ENCODE data around the gene RB1. TPM values are rescaled to one million over a fixed set of nuclear protein-coding genes. Genes with fewer than 3 reads are reported as not detected.
A peak's percentile ranks its signal among the peaks of the same experiment; 100 is the strongest.

Gene RB1
- 22.3 and 35.4 TPM in 2 replicates for total RNA-seq

DNA sequence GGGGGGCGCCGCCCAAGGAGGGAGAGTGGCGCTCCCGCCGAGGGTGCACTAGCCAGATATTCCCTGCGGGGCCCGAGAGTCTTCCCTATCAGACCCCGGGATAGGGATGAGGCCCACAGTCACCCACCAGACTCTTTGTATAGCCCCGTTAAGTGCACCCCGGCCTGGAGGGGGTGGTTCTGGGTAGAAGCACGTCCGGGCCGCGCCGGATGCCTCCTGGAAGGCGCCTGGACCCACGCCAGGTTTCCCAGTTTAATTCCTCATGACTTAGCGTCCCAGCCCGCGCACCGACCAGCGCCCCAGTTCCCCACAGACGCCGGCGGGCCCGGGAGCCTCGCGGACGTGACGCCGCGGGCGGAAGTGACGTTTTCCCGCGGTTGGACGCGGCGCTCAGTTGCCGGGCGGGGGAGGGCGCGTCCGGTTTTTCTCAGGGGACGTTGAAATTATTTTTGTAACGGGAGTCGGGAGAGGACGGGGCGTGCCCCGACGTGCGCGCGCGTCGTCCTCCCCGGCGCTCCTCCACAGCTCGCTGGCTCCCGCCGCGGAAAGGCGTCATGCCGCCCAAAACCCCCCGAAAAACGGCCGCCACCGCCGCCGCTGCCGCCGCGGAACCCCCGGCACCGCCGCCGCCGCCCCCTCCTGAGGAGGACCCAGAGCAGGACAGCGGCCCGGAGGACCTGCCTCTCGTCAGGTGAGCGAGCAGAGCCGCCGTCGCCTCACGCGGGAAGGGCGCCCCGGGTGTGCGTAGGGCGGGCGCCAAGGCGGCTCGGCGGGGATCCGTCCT, at the start of gene RB1:
RB1 (plus strand) TSS at position 393 of the 784 bp plus-strand sequence; CDS start at position 555, 162 bp downstream.
- TF ChIP-seq, protein P1, sequence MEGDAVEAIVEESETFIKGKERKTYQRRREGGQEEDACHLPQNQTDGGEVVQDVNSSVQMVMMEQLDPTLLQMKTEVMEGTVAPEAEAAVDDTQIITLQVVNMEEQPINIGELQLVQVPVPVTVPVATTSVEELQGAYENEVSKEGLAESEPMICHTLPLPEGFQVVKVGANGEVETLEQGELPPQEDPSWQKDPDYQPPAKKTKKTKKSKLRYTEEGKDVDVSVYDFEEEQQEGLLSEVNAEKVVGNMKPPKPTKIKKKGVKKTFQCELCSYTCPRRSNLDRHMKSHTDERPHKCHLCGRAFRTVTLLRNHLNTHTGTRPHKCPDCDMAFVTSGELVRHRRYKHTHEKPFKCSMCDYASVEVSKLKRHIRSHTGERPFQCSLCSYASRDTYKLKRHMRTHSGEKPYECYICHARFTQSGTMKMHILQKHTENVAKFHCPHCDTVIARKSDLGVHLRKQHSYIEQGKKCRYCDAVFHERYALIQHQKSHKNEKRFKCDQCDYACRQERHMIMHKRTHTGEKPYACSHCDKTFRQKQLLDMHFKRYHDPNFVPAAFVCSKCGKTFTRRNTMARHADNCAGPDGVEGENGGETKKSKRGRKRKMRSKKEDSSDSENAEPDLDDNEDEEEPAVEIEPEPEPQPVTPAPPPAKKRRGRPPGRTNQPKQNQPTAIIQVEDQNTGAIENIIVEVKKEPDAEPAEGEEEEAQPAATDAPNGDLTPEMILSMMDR (conservative IDR thresholded peaks at IDR 0.05; ENCODE audit: low read depth, low read length) = no peak
- DNase-seq (ENCODE audit: low read depth) = no peak
- H3K4me3 ChIP-seq (ENCODE audit: low read depth, low read length) = peak within 1 kb of the TSS; percentile 92

DNA sequence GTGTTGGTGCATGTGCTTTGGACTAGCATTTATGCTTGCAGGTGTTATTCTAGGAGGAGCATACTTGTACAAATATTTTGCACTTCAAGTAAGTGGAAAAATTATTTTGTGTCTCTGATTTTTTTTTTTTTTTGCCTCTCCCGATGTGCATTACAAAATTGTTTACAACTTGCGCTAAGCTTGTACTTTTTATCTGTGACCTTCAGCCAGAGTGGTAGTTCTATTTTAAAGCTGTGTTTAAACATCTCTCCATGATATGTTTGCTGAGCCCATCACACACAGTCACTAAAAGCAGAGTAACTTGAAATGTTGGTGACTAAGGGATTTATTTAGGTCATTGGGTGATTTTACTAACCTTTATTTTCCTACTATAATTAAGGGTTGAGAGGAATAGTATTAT, 49.7 kb upstream of the RB1 start:
- H3K4me3 ChIP-seq (ENCODE audit: low read depth, low read length) = no peak overlapping the region
- DNase-seq (ENCODE audit: low read depth) = no peak
- TF ChIP-seq, protein P1 (conservative IDR thresholded peaks at IDR 0.05; ENCODE audit: low read depth, low read length) = no peak

DNA sequence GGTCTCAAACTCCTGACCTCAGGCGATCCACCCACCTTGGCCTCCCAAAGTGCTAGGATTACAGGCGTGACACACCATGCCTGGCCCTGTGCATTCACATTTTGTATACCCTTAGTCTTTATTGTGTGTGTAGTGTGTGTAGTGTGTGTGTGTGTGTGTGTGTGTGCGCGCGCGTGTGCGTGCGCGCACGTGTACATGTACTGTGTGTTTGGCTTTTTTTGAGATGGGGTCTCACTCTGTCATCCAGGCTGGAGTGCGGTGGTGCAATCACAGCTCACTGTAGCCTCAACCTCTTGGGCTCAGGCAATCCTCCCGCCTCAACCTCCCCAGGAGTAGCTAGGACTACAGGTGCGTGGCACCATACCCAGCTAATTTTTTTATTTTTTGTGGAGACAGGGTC, 48.5 kb upstream of the RB1 start:
- TF ChIP-seq, protein P1 (conservative IDR thresholded peaks at IDR 0.05; ENCODE audit: low read depth, low read length) = no peak
- H3K4me3 ChIP-seq (ENCODE audit: low read depth, low read length) = no peak overlapping the region
- no peak for DNase-seq (ENCODE audit: low read depth)

DNA sequence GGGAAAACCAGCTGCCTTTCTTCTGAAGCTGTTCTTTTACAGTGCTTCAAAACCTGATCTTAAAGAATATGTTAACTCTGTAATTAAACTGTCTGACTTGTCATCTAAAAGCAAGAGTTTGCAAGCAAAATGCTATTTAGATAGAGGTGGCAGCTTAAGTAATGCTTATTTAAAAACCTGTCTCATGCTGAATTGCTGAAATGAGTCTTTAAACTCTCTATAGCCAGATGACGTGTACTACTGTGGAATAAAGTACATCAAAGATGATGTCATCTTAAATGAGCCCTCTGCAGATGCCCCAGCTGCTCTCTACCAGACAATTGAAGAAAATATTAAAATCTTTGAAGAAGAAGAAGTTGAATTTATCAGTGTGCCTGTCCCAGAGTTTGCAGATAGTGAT, 47.6 kb upstream of the RB1 start:
- TF ChIP-seq, protein P1 (conservative IDR thresholded peaks at IDR 0.05; ENCODE audit: low read depth, low read length) = no peak
- H3K4me3 ChIP-seq (ENCODE audit: low read depth, low read length) = no peak overlapping the region
- no peak for DNase-seq (ENCODE audit: low read depth)

DNA sequence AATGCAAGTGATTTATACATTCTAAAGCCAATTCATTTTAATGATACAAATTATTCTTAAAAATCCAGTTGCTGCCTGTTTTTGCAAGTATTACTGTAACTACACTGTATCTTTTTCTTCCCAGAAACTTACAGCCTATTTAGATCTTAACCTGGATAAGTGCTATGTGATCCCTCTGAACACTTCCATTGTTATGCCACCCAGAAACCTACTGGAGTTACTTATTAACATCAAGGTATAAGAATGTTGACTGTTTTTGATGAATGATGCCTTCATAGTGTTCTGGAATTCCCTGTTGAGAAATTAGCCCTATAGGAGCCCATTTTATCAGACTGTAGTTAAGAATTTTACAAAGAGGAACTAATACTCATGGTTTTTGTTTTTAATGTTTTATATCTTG, 45.5 kb upstream of the RB1 start:
- TF ChIP-seq, protein P1 (conservative IDR thresholded peaks at IDR 0.05; ENCODE audit: low read depth, low read length) = no peak

DNA sequence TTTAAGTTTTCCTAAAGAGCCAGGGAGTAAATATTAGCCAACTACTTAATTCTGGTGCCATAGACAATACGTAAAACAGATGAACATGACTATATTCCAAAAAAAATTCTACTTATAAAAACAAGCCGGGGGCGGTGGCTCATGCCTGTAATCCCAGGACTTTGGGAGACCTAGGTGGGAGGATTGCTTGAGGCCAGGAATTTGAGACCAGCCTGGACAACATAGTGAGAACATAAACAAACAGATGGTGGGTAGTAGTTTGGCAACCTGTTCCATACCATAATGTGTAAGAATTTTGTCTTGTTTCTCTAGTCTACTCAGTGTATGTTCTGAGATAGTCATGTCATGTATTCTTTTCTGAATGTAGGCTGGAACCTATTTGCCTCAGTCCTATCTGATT, 45.1 kb upstream of the RB1 start:
- no peak overlapping the region for H3K4me3 ChIP-seq (ENCODE audit: low read depth, low read length)
- DNase-seq (ENCODE audit: low read depth) = no peak
- TF ChIP-seq, protein P1 (conservative IDR thresholded peaks at IDR 0.05; ENCODE audit: low read depth, low read length) = no peak

More for the DNA sequence above, 45.5 kb upstream of the RB1 start:
- H3K4me3 ChIP-seq (ENCODE audit: low read depth, low read length) = no peak overlapping the region
- DNase-seq (ENCODE audit: low read depth) = no peak

DNA sequence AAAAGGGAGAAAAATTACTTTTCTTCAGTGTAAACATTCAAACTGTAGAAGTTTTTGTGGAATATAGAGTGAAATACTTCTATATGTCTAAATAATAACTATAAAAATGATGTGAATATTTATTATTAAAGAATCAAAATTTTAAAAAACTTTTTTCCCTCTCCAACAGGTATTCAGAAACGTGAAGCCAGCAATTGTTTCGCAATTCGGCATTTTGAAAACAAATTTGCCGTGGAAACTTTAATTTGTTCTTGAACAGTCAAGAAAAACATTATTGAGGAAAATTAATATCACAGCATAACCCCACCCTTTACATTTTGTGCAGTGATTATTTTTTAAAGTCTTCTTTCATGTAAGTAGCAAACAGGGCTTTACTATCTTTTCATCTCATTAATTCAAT, 42.6 kb upstream of the RB1 start:
- no peak overlapping the region for H3K4me3 ChIP-seq (ENCODE audit: low read depth, low read length)
- TF ChIP-seq, protein P1 (conservative IDR thresholded peaks at IDR 0.05; ENCODE audit: low read depth, low read length) = no peak
- DNase-seq (ENCODE audit: low read depth) = no peak

All from epithelial cell of proximal tubule (primary cell).